NCI-H748 treated with DMSO at 0.1 percent for 48 hours (cell line): Measurements from ENCODE around the gene LDAH.

Experiments used
- DNase-seq: peaks from one replicate; lab custom pipeline; 2025; lab: John Stamatoyannopoulos, UW

Gene LDAH

DNA sequence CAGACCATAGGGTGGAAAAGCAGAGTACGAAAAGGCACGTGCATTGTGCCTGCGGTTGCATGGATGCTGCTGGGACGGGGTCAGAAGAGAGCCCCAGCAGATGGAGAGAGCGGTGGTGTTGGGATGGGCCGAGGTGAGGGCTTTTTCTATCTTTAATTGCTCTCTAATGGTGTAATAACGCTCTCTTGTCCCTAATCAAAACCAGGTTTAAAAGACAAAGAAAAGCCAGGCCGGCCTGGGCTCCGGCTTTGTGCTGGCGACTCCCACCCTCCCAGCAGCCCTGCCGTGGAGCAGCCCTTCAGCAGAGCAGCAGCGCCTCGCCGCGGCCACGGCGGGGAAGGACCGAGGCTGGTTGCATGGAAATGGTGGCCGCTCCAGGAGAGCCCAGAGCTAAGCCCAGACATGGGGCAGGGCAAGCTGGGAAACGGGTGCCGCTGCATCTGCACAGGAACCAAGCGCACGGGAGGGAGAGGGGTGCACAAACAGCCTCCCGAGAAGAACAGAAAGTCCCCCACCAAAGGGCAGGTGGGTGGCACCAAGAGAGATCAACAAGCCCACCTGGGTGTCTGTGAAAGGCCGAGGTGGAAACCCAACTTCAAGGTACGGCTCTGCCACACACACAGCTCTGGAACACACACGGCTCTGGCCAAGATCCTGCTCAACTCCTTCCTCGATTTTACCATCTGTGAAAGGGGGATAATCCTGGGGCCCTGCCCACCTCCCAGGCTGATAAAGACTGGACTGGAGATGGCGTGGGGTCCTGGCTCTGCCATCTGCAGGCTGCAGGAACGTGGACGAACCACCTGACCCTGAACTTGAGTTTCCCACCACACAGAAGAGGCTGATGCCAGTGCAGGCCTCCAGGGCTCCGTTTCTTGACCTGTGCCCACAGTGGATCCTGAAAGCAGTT is 187.0 kb downstream of the LDAH start:
- DNase-seq, result peak; percentile 54

DNA sequence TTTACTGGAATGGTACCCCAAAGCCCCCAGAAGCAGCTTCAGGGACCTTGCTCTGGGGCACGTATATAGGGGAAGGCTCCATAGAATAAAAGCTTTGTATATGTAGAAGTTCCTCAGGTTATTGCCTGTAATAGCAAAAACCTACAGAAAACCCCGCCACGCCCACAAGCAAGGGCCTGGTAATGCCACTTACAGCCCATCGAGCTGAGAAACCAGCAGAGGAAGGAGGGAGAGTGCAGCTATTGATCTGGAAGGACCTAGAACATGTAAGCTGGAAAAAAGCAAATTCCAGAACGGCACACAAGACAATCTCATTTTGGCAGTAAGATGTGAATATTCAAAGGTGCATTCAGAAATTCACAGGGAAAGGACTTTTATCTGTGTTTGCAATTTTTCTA is 187.8 kb downstream of the LDAH start:
- DNase-seq, result no peak

DNA sequence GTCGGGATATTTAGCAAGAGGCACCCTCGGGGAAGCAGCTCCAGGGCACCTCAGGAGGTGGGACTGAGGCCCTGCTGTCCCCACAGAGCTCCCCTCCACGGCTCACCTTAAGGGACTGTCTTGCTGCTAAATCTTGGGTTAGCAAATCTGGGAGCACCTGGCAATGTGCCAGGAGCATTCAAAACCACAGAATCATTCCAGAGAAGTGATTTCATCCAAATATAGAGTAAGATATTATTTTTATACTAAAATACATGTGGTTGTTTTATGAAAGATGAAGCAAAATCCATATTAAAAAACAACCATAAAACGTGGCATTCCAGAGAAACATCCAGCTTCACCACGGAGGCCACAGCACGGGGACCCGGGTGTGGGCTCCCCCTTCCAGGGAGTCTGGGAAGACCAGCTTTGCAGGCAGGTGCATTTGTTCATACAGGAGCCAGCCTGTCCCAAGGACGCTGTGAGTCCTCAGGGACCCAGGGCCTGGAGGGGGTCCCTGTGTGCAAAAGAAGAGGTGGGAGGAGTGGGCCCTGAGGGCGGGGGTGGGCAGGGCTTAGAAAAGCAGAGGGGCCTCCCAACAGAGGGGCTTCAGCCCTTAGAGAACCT is 188.3 kb downstream of the LDAH start:
- no peak for DNase-seq
